SH-SY5Y (cell line): ENCODE data around the gene AGPAT3.

Experiments
- GATA2 ChIP-seq: IDR thresholded peaks from 2 replicates; pipeline ENCODE4 v1.6.1; 2011; ENCODE audit warnings: mild to moderate bottlenecking, low read depth, low read length
- GATA3 ChIP-seq: IDR thresholded peaks from 2 replicates; pipeline ENCODE4 v1.6.1; 2011; ENCODE audit warnings: low read depth, mild to moderate bottlenecking, low read length, moderate library complexity

- TF ChIP-seq GATA2 (no peak), GATA3 (no peak)
Measured at GRCh38 chr21:44002511-44002910, 137.5 kb downstream of the AGPAT3 start.
